Measurements from ENCODE around the gene ZBTB6.

Gene ZBTB6, protein sequence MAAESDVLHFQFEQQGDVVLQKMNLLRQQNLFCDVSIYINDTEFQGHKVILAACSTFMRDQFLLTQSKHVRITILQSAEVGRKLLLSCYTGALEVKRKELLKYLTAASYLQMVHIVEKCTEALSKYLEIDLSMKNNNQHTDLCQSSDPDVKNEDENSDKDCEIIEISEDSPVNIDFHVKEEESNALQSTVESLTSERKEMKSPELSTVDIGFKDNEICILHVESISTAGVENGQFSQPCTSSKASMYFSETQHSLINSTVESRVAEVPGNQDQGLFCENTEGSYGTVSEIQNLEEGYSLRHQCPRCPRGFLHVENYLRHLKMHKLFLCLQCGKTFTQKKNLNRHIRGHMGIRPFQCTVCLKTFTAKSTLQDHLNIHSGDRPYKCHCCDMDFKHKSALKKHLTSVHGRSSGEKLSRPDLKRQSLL

GRCh38 chr9:122912964-122913673, at the start of gene ZBTB6:
Gene ZBTB6 (minus strand): TSS chr9:122913323. CDS start chr9:122912072, 1,251 bp downstream.
- DNase-seq, result peak; percentile 72

GRCh38 chr9:122961139-122961538, 48.0 kb upstream of the ZBTB6 start:
- DNase-seq, result no peak

GRCh38 chr9:122955961-122956360, 42.8 kb upstream of the ZBTB6 start:
- no peak for DNase-seq

GRCh38 chr9:122954253-122954691, 41.1 kb upstream of the ZBTB6 start:
- DNase-seq, result no peak

DNA sequence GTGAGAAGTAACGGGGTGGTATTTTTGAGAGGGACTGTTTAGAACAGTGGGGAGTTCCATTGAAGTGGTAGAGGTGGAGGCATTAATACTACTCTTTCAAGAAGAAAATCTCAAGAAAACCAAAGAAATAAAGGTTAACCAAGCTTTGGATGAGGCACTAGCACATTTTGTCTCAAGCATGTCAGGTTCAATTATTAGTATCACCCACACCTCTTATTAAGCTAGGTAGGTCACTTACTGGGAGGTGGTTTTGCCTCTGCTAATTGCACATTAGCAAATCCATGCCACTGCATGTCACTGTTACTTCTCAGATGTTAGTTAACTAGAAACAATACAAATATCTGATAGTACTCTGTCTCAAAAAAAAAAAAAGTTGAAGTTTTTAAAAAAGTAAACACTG, 37.9 kb upstream of the ZBTB6 start:
- DNase-seq, result no peak

DNA sequence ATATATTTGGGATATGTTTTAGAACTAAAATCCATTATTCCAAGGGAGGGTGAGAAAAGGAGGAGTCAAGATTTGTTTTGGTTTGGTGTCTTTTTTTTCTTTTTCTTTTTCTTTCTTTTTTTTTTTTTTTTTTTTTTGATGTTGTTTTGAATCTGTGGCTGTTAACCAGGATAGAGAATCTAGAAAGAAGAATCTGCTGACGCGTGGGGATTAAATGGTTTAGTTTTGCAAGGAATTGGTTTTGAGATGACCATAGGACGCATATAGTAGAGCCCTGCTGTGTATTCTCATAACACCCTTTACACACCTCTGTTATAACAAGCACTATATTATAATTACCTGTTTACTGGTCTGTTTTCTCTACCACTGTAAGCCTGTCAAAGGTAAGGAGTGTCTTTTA, 37.1 kb upstream of the ZBTB6 start:
- DNase-seq, result no peak

- no peak for DNase-seq
Observed at GRCh38 chr9:122949696-122950095, 36.6 kb upstream of the ZBTB6 start.

- no peak for DNase-seq
Observed at GRCh38 chr9:122948313-122948712, 35.2 kb upstream of the ZBTB6 start.

- no peak for DNase-seq
Observed at GRCh38 chr9:122946461-122947005, 33.4 kb upstream of the ZBTB6 start.

DNA sequence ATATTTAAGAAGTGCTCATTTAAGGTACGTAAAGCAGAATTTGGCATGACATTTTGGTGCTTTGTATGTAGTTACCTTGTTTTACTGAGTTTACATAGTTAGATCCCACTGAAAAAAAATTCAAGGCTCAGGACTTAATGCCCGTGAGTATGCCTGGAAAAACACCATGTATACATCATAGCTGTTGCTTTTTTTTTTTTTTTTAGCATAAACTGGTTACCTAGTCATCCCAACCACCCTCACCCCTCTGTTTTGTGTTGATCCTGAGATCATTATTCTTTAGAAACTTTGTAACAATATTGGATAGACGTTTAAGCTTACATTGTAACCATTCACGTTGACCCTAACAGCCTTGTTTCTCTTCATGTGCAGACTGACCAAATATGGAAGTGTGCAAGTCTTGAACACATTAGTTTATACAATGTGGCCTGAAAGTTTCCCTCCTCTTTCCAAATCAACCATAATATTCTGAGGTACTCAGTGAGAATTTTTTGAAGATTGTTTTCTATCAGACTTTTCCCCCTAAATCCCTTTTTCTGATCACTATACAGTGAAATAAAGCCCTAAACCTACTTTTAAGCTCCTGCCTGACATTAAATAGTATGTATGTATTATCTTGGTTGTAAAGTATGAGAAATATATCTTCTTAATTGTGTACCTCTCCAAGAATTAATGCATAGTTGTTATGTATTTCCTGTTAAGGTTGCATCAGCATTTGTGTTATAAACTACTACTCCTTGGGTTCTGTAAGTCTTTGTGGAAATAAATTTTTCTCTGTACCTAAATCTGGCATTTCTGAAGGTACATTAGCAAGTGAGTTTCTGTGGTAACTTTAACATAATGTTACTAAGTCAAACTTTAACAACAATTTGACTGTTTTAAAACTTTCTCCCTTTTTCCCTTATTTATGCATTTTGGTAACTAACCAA, 32.1 kb upstream of the ZBTB6 start:
- no peak for DNase-seq

DNA sequence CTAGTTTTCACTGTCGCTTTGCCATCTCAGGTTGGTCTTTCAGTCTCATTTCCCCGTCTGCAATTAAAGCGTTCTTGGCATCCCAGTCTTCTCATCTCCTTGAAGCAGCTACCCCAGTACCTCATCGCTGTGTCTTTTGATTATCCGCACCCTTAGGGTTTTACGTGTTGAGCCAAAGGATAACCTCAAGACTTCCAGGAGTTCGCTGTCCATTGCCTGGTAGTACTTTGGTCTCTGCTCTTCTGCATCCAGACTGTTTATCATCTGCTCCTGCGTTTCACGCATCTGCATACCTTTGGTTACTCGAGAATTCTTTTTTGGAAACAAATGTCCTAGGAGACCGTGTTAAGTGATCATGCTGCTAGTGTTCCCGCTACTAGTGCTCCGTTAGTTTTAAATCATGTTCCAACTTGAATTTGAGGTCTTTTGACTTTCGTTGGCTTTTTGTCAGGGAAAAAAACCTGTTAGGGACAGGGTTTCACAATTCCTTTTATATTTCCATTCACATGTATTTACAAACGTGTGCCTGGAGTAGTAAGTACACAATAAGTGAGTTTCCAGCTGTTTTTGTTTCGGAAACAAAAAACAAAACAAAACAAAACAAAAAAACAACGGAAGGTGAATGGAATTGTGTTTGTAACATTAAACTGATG, 28.6 kb upstream of the ZBTB6 start:
- no peak for DNase-seq

DNA sequence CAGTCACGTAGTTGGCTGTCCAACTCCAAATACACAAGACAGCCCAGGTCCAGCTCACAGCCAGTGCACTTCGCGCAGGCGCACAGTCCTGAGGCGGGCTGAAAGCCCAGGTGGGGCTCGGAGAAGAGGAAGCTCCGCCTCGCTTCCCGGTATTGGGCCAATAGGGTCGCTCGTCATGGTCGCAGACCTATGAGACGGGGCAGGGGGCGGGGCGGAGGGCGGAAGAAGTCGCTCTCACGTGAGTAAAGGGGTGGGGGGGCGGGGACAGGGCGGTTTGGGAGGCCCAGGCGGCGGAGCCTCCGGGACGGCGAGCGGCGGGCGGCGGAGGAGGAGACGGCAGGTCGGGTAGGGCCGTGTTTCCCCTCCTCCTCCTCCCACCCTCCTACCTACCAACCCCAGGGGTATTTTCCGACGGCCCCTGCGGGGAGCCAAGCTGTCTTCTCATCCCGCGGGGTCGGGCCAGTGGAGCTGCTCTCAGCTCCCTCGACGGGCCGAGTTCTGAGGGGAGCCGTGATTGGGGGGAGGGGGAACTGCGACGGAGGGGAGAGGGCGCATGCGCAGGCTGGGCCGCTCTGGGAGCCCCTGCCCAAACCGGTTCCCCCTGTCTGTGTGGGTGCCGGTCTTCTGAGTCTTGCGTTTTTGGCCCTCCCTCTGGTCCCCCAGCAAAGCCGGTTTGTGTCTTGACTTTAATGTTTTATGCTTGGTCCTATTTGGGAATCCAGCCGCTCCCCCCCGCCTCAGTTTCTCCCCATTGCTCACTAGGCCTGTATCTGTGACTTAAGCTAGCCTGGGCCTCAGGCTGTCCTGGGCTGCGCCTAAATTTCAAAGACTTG, 27.8 kb upstream of the ZBTB6 start, which contains the start of gene RABGAP1:
TSS of gene RABGAP1 (plus strand) at position 272 of the 833 bp plus-strand sequence. CDS start 16,040 bp downstream, outside the sequence.
- peak; percentile 99 for DNase-seq

- DNase-seq, result no peak
Observed at GRCh38 chr9:122940454-122940748, 27.3 kb upstream of the ZBTB6 start.

DNA sequence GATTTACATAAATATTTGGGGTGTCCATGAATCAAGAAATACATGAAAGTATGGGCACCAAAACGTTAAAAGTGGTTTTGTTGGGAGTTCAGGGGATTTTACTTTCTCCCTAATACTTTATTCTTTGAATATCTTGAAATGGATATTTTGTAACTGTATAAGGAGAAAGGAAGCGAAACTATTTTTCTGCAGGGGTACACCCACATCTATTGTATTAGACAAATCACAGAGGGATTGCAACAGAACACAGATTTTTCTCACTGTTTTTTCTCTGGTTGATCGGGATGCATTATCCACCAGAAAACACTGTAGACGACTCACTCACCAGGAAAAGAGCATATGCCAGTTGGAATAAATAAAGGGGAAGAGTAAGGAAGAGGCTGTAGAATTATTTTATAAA, 26.5 kb upstream of the ZBTB6 start:
- DNase-seq, result no peak

- DNase-seq, result no peak
Observed at GRCh38 chr9:122936883-122937282, 23.8 kb upstream of the ZBTB6 start.

- no peak for DNase-seq
Observed at GRCh38 chr9:122936464-122936863, 23.3 kb upstream of the ZBTB6 start.

DNA sequence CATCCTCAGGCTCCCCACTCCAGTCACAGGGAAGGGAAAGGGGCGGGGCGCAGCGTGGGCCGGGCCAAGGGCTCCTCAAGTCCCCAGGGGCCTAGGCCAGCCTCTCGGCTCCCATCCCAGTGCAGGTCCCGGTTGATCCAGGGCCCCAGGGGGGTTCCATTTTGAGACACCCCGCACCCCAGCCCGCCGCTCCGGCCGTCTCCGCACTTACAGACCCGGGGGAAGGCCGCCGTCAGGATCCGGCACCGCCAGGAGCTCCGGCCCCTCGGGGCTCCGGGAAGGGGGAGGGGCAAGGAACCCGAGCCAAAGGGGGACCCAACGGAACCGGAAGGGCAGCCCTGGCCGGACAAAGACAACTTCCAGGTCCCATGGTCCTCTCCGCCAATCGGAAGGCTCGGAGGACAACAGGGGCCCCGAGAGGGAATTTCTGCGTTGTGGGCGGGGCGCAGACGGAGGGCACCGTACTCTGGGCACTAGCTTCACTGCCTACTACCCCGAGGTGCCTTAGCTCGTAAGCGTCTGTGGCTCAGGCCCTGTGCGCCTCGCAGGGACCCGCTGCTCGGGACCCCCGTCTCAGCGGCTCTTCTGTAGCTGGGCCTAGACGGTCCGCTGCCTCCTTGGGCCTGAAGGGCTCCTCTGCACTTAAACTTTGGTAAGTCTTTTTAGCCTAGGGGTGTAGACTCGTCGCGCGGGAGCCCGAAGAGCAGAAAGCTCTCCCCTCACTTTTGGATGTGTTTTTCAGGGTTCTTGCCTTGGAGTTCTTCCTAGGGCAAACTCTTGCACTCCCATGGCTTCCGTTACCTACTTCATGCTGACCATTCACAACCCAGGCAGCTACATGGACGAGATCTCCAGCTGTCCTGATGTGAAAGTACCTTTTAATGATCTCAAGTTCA, 18.4 kb upstream of the ZBTB6 start, which contains the start of gene ZBTB26:
TSS of gene ZBTB26 (minus strand) at position 287 of the 896 bp plus-strand sequence. CDS start 11,578 bp downstream, outside the sequence.
- peak; percentile 90 for DNase-seq

- DNase-seq, result no peak
Observed at GRCh38 chr9:122930541-122931225, 17.6 kb upstream of the ZBTB6 start.

GRCh38 chr9:122929796-122930354, 16.8 kb upstream of the ZBTB6 start:
- no peak for DNase-seq

Measured in stimulated activated naive CD4-positive, alpha-beta T cell treated with Interleukin-2 at 50 U/mL for 16 hours (primary cell).